Measurements from ENCODE around the gene ATR. TPM values are rescaled to one million over a fixed set of nuclear protein-coding genes. Genes with fewer than 3 reads are reported as not detected.

The ATR gene
- total and polyA plus RNA-seq, 8 donors, result 8.2 to 16.6 (median 11.3) TPM

GRCh38 chr3:142450189-142450588 lies 128.3 kb downstream of the ATR start:
- 92 to 95% methylated on average over 3 of the region's 3 CpGs for WGBS, 2 donors
- no peaks in the 10 kb centered on the region for H3K36me3 ChIP-seq
- no peak for TF ChIP-seq CTCF (IDR thresholded peaks at IDR 0.05)
- H3K27me3 ChIP-seq, result no peaks in the 10 kb centered on the region
- H3K4me3 ChIP-seq, result no peak overlapping the region
- peaks cover 12 to 15% (median 15%) of the 10 kb centered on the region in 3 donors for H3K4me1 ChIP-seq
- no peak overlapping the region for H3K27ac ChIP-seq
- no peak for FAIRE-seq
- no peak for ATAC-seq
- intact Hi-C loops (cut with DNase I), result no loop called here
- H3K9me3 ChIP-seq, result no peaks in the 10 kb centered on the region
- DNase-seq, result no peak

- Histone ChIP-seq H3K27me3 (no peaks in the 10 kb centered on the region), H3K4me3 (peak within 1 kb of the TSS; percentile 59 to 94 (median 77)), H3K4me1 (peaks cover 18 to 23% (median 19%) of the 10 kb centered on the region in 3 donors), H3K9me3 (no peaks in the 10 kb centered on the region), H3K27ac (peak within 1 kb of the TSS; percentile 79 to 99 (median 95)), H3K36me3 (no peaks in the 10 kb centered on the region)
- DNase-seq, result peak; percentile 92 to 97 (median 94)
- peak; percentile 99 to 100 (median 99) for ATAC-seq
- WGBS, 2 donors, result 3 to 4% methylated on average over 52 of the region's 52 CpGs
- FAIRE-seq, result no peak
- intact Hi-C loops (cut with DNase I), result no loop called here
- TF ChIP-seq CTCF (IDR thresholded peaks at IDR 0.05), result no peak
These were observed 130.4 kb downstream of the ATR start, which contains the start of gene XRN1 for GRCh38 chr3:142447852-142448823. XRN1 (minus strand) TSS chr3:142448037; CDS start chr3:142447944, 93 bp downstream.

GRCh38 chr3:142447301-142447851 lies 131.2 kb downstream of the ATR start:
- no peak for FAIRE-seq
- WGBS, 2 donors, result 0% methylated on average over 35 of the region's 35 CpGs

GRCh38 chr3:142445816-142446254 lies 132.7 kb downstream of the ATR start:
- H3K27ac ChIP-seq, result no peak overlapping the region
- ATAC-seq, result peak in 1 of 4 donors; percentile 7

More at GRCh38 chr3:142447301-142447851, 131.2 kb downstream of the ATR start:
- ATAC-seq, result peak; percentile 44 to 72 (median 68)
- Histone ChIP-seq H3K9me3 (no peaks in the 10 kb centered on the region), H3K4me1 (peaks cover 18 to 23% (median 19%) of the 10 kb centered on the region in 3 donors), H3K36me3 (no peaks in the 10 kb centered on the region), H3K27ac (peak overlapping the region; percentile 79 to 99 (median 95)), H3K4me3 (peak overlapping the region; percentile 59 to 94 (median 77)), H3K27me3 (no peaks in the 10 kb centered on the region)
- peak in 5 of 6 donors; percentile 24 to 67 (median 50) for DNase-seq
- intact Hi-C loops (cut with DNase I), result no loop called here
- TF ChIP-seq CTCF (IDR thresholded peaks at IDR 0.05), result no peak

More at GRCh38 chr3:142445816-142446254, 132.7 kb downstream of the ATR start:
- H3K36me3 ChIP-seq, result no peaks in the 10 kb centered on the region
- FAIRE-seq (no peak), DNase-seq (no peak)
- 71 to 83% methylated on average over 6 of the region's 6 CpGs for WGBS, 2 donors
- H3K27me3 ChIP-seq, result no peaks in the 10 kb centered on the region
- TF ChIP-seq CTCF (IDR thresholded peaks at IDR 0.05), result no peak
- peaks cover 18 to 23% (median 19%) of the 10 kb centered on the region in 3 donors for H3K4me1 ChIP-seq
- no peaks in the 10 kb centered on the region for H3K9me3 ChIP-seq
- H3K4me3 ChIP-seq, result peak overlapping the region in 2 of 4 donors; percentile 59 to 91
- intact Hi-C loops (cut with DNase I), result no loop called here
